ENCODE data around the gene PHF5A.

The PHF5A gene

GRCh38 chr22:41411021-41411851 lies 57.3 kb downstream of the PHF5A start:
- DNase-seq (ENCODE audit: low read depth) = no peak

- no peak for DNase-seq (ENCODE audit: low read depth)
Measured at GRCh38 chr22:41410311-41410751, 58.2 kb downstream of the PHF5A start.

Data from stromal cell of bone marrow (primary cell).